ENCODE measurements around the gene SPATA6. TPM values are rescaled to one million over a fixed set of nuclear protein-coding genes. Genes with fewer than 3 reads are reported as not detected.
"Not testable (repeated sequence)": the region's sequence is repeated elsewhere in the genome, so short reads cannot be mapped to it uniquely, and the experiment has no call there.

SPATA6 gene
- total and polyA plus RNA-seq, 8 donors: 2.1 to 13.6 (median 8.6) TPM

DNA sequence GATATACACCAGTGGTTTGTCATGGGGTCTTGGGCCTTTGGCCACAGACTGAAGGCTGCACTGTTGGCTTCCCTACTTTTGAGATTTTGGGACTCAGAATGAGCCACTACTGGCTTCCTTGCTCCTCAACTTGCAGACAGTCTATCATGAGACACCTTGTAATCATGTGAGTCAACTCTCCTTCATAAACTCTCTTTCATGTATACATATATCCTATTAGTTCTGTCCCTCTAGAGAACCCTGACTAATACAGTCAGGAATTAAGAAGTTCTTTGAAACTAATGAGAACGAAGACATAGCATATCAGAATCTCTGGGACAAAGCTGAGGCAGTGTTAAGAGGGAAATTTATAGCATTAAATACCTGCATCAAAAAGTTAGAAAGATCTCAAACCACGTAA is 138.7 kb downstream of the SPATA6 start:
- DNase-seq (no peak), FAIRE-seq (no peak), ATAC-seq (no peak)
- Histone ChIP-seq H3K9me3 (no peaks in the 10 kb centered on the region), H3K4me3 (no peak overlapping the region), H3K36me3 (no peaks in the 10 kb centered on the region), H3K27me3 (no peaks in the 10 kb centered on the region), H3K27ac (no peak overlapping the region), H3K4me1 (no peaks in the 10 kb centered on the region)
- TF ChIP-seq, protein P1, sequence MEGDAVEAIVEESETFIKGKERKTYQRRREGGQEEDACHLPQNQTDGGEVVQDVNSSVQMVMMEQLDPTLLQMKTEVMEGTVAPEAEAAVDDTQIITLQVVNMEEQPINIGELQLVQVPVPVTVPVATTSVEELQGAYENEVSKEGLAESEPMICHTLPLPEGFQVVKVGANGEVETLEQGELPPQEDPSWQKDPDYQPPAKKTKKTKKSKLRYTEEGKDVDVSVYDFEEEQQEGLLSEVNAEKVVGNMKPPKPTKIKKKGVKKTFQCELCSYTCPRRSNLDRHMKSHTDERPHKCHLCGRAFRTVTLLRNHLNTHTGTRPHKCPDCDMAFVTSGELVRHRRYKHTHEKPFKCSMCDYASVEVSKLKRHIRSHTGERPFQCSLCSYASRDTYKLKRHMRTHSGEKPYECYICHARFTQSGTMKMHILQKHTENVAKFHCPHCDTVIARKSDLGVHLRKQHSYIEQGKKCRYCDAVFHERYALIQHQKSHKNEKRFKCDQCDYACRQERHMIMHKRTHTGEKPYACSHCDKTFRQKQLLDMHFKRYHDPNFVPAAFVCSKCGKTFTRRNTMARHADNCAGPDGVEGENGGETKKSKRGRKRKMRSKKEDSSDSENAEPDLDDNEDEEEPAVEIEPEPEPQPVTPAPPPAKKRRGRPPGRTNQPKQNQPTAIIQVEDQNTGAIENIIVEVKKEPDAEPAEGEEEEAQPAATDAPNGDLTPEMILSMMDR (IDR thresholded peaks at IDR 0.05): no peak
- intact Hi-C loops (cut with DNase I): no loop called here
- WGBS, 2 donors: 45 to 48% methylated on average over 2 of the region's 2 CpGs

DNA sequence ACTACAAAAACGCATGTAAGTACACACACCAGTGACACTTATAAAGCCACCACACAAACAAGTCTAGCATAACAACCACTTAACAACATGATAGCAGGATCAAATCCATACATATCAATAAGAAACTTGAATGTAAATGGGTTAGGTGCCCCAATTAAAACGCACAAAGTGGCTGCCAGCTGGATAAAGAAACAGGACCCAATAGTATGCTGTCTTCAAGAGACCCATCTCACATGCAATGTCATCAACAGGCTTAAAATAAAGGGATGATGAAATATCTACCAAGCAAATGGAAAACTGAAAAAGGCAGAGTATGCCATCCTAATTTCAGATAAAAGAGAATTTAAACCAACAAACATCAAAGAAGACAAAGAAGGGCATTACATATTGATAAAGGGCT is 139.9 kb downstream of the SPATA6 start:
- H3K36me3 ChIP-seq: no peaks in the 10 kb centered on the region
- no peaks in the 10 kb centered on the region for H3K4me1 ChIP-seq
- 71 to 90% methylated on average over 2 of the region's 2 CpGs for WGBS, 2 donors
- FAIRE-seq: no peak
- TF ChIP-seq, protein P1 (IDR thresholded peaks at IDR 0.05): no peak
- DNase-seq: no peak
- no peak overlapping the region for H3K27ac ChIP-seq
- no peak for ATAC-seq
- no peaks in the 10 kb centered on the region for H3K9me3 ChIP-seq
- no peaks in the 10 kb centered on the region for H3K27me3 ChIP-seq
- intact Hi-C loops (cut with DNase I): no loop called here
- H3K4me3 ChIP-seq: no peak overlapping the region

DNA sequence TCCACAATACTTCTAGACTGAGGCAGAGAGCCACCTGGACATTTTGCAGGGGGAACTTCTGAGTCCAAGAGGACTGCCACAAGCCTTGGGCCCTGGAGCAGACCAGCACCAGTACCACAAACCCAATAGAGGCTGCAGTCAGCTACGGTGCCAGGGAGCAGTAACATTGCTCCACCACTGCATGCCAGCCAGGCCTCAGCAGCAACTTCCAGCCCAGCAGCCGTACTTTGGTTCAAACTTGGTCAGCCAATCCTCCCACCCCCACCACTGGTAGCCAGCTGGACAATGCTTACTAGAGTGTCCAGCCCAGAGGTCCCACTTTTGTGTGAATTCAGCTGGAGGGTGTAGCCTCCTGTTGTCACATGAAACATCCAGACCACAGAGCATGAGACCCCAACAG is 142.1 kb downstream of the SPATA6 start:
- 87 to 94% methylated on average over 2 of the region's 2 CpGs for WGBS, 2 donors

DNA sequence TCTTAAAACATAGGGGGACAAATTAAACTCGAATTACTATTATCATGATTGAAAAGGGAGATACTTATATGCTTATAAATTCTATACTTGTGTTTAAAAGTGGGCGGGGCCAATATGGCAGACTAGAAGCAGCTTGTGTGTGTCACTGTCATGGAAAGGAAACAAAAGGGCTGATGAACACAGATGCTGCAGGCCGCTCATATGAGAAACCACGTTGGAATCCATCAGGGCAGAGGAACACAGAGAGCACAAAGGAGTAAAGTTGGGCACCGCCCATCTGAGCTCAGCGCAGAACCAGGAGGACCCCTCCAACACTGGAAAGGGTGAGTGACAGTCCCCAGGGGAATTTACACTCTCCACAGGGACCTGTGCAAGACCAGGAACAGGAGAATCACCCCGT is 142.5 kb downstream of the SPATA6 start:
- peaks cover 0 to 3% (median 0%) of the 10 kb centered on the region in 3 donors for H3K36me3 ChIP-seq

More for the DNA sequence above, 142.1 kb downstream of the SPATA6 start:
- TF ChIP-seq, protein P1 (IDR thresholded peaks at IDR 0.05): no peak
- FAIRE-seq: no peak
- DNase-seq: no peak
- Histone ChIP-seq H3K27me3 (no peaks in the 10 kb centered on the region), H3K9me3 (no peaks in the 10 kb centered on the region), H3K4me1 (no peaks in the 10 kb centered on the region), H3K36me3 (peaks cover 0 to 3% (median 0%) of the 10 kb centered on the region in 3 donors), H3K27ac (no peak overlapping the region), H3K4me3 (no peak overlapping the region)
- intact Hi-C loops (cut with DNase I): no loop called here
- ATAC-seq: no peak

DNA sequence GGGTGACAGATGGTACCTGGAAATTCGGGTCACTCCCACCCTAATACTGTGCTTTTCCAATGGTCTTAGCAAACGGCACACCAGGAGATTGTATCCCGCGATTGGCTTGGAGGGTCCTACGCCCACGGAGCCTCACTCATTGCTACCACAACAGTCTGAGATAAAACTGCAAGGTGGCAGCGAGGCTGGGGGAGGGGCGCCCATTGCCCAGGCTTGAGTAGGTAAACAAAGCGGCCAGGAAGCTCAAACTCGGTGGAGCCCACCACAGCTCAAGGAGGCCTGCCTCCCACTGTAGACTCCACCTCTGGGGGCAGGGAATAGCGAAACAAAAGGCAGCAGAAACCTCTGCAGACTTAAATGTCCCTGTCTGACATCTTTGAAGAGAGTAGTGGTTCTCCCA is 160.2 kb downstream of the SPATA6 start:
- H3K27me3 ChIP-seq; H3K4me1 ChIP-seq; ATAC-seq; intact Hi-C loops (cut with DNase I); H3K9me3 ChIP-seq; H3K36me3 ChIP-seq; DNase-seq; H3K27ac ChIP-seq; FAIRE-seq; H3K4me3 ChIP-seq: not testable (repeated sequence)
- WGBS, 2 donors: 89 to 97% methylated on average over 11 of the region's 11 CpGs

More for the DNA sequence above, 142.5 kb downstream of the SPATA6 start:
- H3K27ac ChIP-seq: no peak overlapping the region
- 73 to 80% methylated on average over 7 of the region's 7 CpGs for WGBS, 2 donors
- no peak for FAIRE-seq
- TF ChIP-seq, protein P1 (IDR thresholded peaks at IDR 0.05): no peak
- no peak for ATAC-seq
- DNase-seq: no peak
- no peak overlapping the region for H3K4me3 ChIP-seq
- no peaks in the 10 kb centered on the region for H3K9me3 ChIP-seq
- no peaks in the 10 kb centered on the region for H3K4me1 ChIP-seq
- intact Hi-C loops (cut with DNase I): no loop called here
- no peaks in the 10 kb centered on the region for H3K27me3 ChIP-seq

All from pancreas (tissue), 10 donors.